ENCODE measurements around the gene PRR20G. TPM values are rescaled to one million over a fixed set of nuclear protein-coding genes. Genes with fewer than 3 reads are reported as not detected.

Gene PRR20G
- total RNA-seq (not detected), total RNA-seq (0 reads per million in 29 experiments)
- total RNA-seq (2013): not detected

- Mint-ChIP-seq H3K27ac (no peak within 1 kb of the TSS), H3K4me1 (no peaks in the 10 kb centered on the region), H3K4me3 (no peak within 1 kb of the TSS), H3K36me3 (no peaks in the 10 kb centered on the region), H3K9me3 (peaks cover 5 to 8% (median 6%) of the 10 kb centered on the region in 3 donors), H3K27me3 (peaks cover 1 to 5% of the 10 kb centered on the region in 2 donors)
- H3K9me3 ChIP-seq: no peaks in the 10 kb centered on the region
- H3K27ac ChIP-seq (ENCODE audit: low read length): no peak within 1 kb of the TSS
- ChIA-PET CTCF (no interaction called here), POLR2A (no interaction called here)
- DNase-seq: no peak
- H3K36me3 ChIP-seq (ENCODE audit: control insufficient read depth in 2 of 2, extremely low read depth in 1 of 2, insufficient read depth in 1 of 2, low read length in 1 of 2): no peaks in the 10 kb centered on the region
- H3K4me1 ChIP-seq (ENCODE audit: control insufficient read depth in 1 of 2, extremely low read depth in 1 of 2, insufficient read depth in 2 of 2, low read length in 2 of 2): no peaks in the 10 kb centered on the region
- 86% methylated on average over 15 of the region's 17 CpGs for WGBS (ENCODE audit: insufficient coverage)
- H3K27me3 ChIP-seq (replicated peaks in 1 of 2; ENCODE audit: control insufficient read depth in 2 of 2, extremely low read depth in 1 of 2, insufficient read depth in 2 of 2, low read length in 1 of 2): peaks cover 0 to 5% of the 10 kb centered on the region in 2 experiments
- H3K4me3 ChIP-seq (ENCODE audit: control insufficient read depth in 1 of 2, extremely low read depth in 1 of 2, low read length in 1 of 2): no peak within 1 kb of the TSS
- ATAC-seq (replicated peaks in 1 of 4): no peak
Observed at GRCh38 chr3:127287840-127288239, at the start of gene PRR20G. Gene PRR20G, minus strand, starts transcription at chr3:127288046. Its CDS starts 681 bp downstream, at chr3:127287365.

GRCh38 chr3:127337001-127337400 is 49.2 kb upstream of the PRR20G start:
- Mint-ChIP-seq H3K4me1 (no peaks in the 10 kb centered on the region), H3K27me3 (peaks cover 20 to 35% of the 10 kb centered on the region in 2 donors), H3K9me3 (peaks cover 0 to 19% (median 14%) of the 10 kb centered on the region in 3 donors), H3K4me3 (no peak overlapping the region), H3K36me3 (no peaks in the 10 kb centered on the region), H3K27ac (no peak overlapping the region)
- Histone ChIP-seq H3K27me3 (replicated peaks in 1 of 2; ENCODE audit: control insufficient read depth in 2 of 2, extremely low read depth in 1 of 2, insufficient read depth in 2 of 2, low read length in 1 of 2) (peaks cover 15 to 34% of the 10 kb centered on the region in 2 experiments), H3K4me3 (ENCODE audit: control insufficient read depth in 1 of 2, extremely low read depth in 1 of 2, low read length in 1 of 2) (no peak overlapping the region), H3K4me1 (ENCODE audit: control insufficient read depth in 1 of 2, extremely low read depth in 1 of 2, insufficient read depth in 2 of 2, low read length in 2 of 2) (no peaks in the 10 kb centered on the region), H3K9me3 (peaks cover 3% of the 10 kb centered on the region), H3K27ac (ENCODE audit: low read length) (no peak overlapping the region), H3K36me3 (ENCODE audit: control insufficient read depth in 2 of 2, extremely low read depth in 1 of 2, insufficient read depth in 1 of 2, low read length in 1 of 2) (no peaks in the 10 kb centered on the region)
- DNase-seq (no peak), ATAC-seq (replicated peaks in 1 of 4) (no peak)
- ChIA-PET CTCF (no interaction called here), POLR2A (no interaction called here)
- WGBS (ENCODE audit: insufficient coverage): 65% methylated on average over 5 of the region's 7 CpGs

GRCh38 chr3:127336101-127336500 is 48.3 kb upstream of the PRR20G start:
- ATAC-seq (replicated peaks in 1 of 4): no peak
- no peaks in the 10 kb centered on the region for H3K36me3 Mint-ChIP-seq

GRCh38 chr3:127330385-127330784 is 42.5 kb upstream of the PRR20G start:
- Mint-ChIP-seq H3K9me3 (peaks cover 18 to 42% (median 24%) of the 10 kb centered on the region in 3 donors), H3K27me3 (peaks cover 3 to 16% of the 10 kb centered on the region in 2 donors), H3K4me3 (no peak overlapping the region), H3K27ac (no peak overlapping the region), H3K36me3 (no peaks in the 10 kb centered on the region), H3K4me1 (no peaks in the 10 kb centered on the region)
- no peaks in the 10 kb centered on the region for H3K4me1 ChIP-seq (ENCODE audit: control insufficient read depth in 1 of 2, extremely low read depth in 1 of 2, insufficient read depth in 2 of 2, low read length in 2 of 2)
- H3K27me3 ChIP-seq (replicated peaks in 1 of 2; ENCODE audit: control insufficient read depth in 2 of 2, extremely low read depth in 1 of 2, insufficient read depth in 2 of 2, low read length in 1 of 2): peaks cover 0 to 11% of the 10 kb centered on the region in 2 experiments
- H3K36me3 ChIP-seq (ENCODE audit: control insufficient read depth in 2 of 2, extremely low read depth in 1 of 2, insufficient read depth in 1 of 2, low read length in 1 of 2): no peaks in the 10 kb centered on the region
- ATAC-seq (replicated peaks in 1 of 4): no peak
- DNase-seq: no peak
- POLR2A ChIA-PET: interaction anchor here in 1 of 2 donors (0.6 kb wide), 1 partner anchor 576 kb away, joined by 3 read pairs; no protein-coding TSS in a partner anchor
- no peak overlapping the region for H3K4me3 ChIP-seq (ENCODE audit: control insufficient read depth in 1 of 2, extremely low read depth in 1 of 2, low read length in 1 of 2)
- no peak overlapping the region for H3K27ac ChIP-seq (ENCODE audit: low read length)
- WGBS (ENCODE audit: insufficient coverage): no CpG with 5 or more reads among the region's 2 CpGs
- CTCF ChIA-PET: interaction anchor here in 1 of 2 donors (0.5 kb wide), 1 partner anchor 28 kb away, joined by 3 read pairs; no protein-coding TSS in a partner anchor
- H3K9me3 ChIP-seq: no peaks in the 10 kb centered on the region

More at GRCh38 chr3:127336101-127336500, 48.3 kb upstream of the PRR20G start:
- no peak overlapping the region for H3K27ac Mint-ChIP-seq
- 57% methylated on average over 3 of the region's 5 CpGs for WGBS (ENCODE audit: insufficient coverage)
- CTCF ChIA-PET: no interaction called here
- H3K4me1 Mint-ChIP-seq: no peaks in the 10 kb centered on the region
- H3K4me3 Mint-ChIP-seq: no peak overlapping the region
- Histone ChIP-seq H3K4me1 (ENCODE audit: control insufficient read depth in 1 of 2, extremely low read depth in 1 of 2, insufficient read depth in 2 of 2, low read length in 2 of 2) (no peaks in the 10 kb centered on the region), H3K27ac (ENCODE audit: low read length) (no peak overlapping the region), H3K4me3 (ENCODE audit: control insufficient read depth in 1 of 2, extremely low read depth in 1 of 2, low read length in 1 of 2) (no peak overlapping the region), H3K36me3 (ENCODE audit: control insufficient read depth in 2 of 2, extremely low read depth in 1 of 2, insufficient read depth in 1 of 2, low read length in 1 of 2) (no peaks in the 10 kb centered on the region), H3K27me3 (replicated peaks in 1 of 2; ENCODE audit: control insufficient read depth in 2 of 2, extremely low read depth in 1 of 2, insufficient read depth in 2 of 2, low read length in 1 of 2) (peaks cover 12 to 34% of the 10 kb centered on the region in 2 experiments), H3K9me3 (peaks cover 3% of the 10 kb centered on the region)
- H3K27me3 Mint-ChIP-seq: peaks cover 19 to 35% of the 10 kb centered on the region in 2 donors
- DNase-seq: no peak
- peaks cover 4 to 25% (median 14%) of the 10 kb centered on the region in 3 donors for H3K9me3 Mint-ChIP-seq
- POLR2A ChIA-PET: no interaction called here

GRCh38 chr3:127329631-127330285 is 41.9 kb upstream of the PRR20G start:
- H3K4me1 Mint-ChIP-seq: no peaks in the 10 kb centered on the region
- POLR2A ChIA-PET: interaction anchor here in 1 of 2 donors (0.6 kb wide), 1 partner anchor 576 kb away, joined by 3 read pairs; no protein-coding TSS in a partner anchor
- no peak overlapping the region for H3K27ac Mint-ChIP-seq
- Histone ChIP-seq H3K9me3 (no peaks in the 10 kb centered on the region), H3K27me3 (replicated peaks in 1 of 2; ENCODE audit: control insufficient read depth in 2 of 2, extremely low read depth in 1 of 2, insufficient read depth in 2 of 2, low read length in 1 of 2) (peaks cover 0 to 11% of the 10 kb centered on the region in 2 experiments), H3K27ac (ENCODE audit: low read length) (no peak overlapping the region), H3K36me3 (ENCODE audit: control insufficient read depth in 2 of 2, extremely low read depth in 1 of 2, insufficient read depth in 1 of 2, low read length in 1 of 2) (no peaks in the 10 kb centered on the region), H3K4me3 (ENCODE audit: control insufficient read depth in 1 of 2, extremely low read depth in 1 of 2, low read length in 1 of 2) (no peak overlapping the region), H3K4me1 (ENCODE audit: control insufficient read depth in 1 of 2, extremely low read depth in 1 of 2, insufficient read depth in 2 of 2, low read length in 2 of 2) (no peaks in the 10 kb centered on the region)
- no peaks in the 10 kb centered on the region for H3K36me3 Mint-ChIP-seq
- H3K4me3 Mint-ChIP-seq: no peak overlapping the region
- peaks cover 6 to 16% of the 10 kb centered on the region in 2 donors for H3K27me3 Mint-ChIP-seq
- ATAC-seq (replicated peaks in 1 of 4) (no peak), DNase-seq (no peak)
- H3K9me3 Mint-ChIP-seq: peaks cover 18 to 42% (median 24%) of the 10 kb centered on the region in 3 donors
- CTCF ChIA-PET: interaction anchor here in 1 of 2 donors (0.5 kb wide), 1 partner anchor 27 kb away, joined by 3 read pairs; no protein-coding TSS in a partner anchor
- 100% methylated on average over 1 of the region's 2 CpGs for WGBS (ENCODE audit: insufficient coverage)

- H3K27ac ChIP-seq (ENCODE audit: low read length): no peak overlapping the region
- peaks cover 7 to 21% of the 10 kb centered on the region in 2 donors for H3K27me3 Mint-ChIP-seq
- H3K9me3 Mint-ChIP-seq: peaks cover 18 to 33% (median 24%) of the 10 kb centered on the region in 3 donors
- no peaks in the 10 kb centered on the region for H3K9me3 ChIP-seq
- no peak overlapping the region for H3K4me3 ChIP-seq (ENCODE audit: control insufficient read depth in 1 of 2, extremely low read depth in 1 of 2, low read length in 1 of 2)
- H3K27me3 ChIP-seq (replicated peaks in 1 of 2; ENCODE audit: control insufficient read depth in 2 of 2, extremely low read depth in 1 of 2, insufficient read depth in 2 of 2, low read length in 1 of 2): peaks cover 0 to 18% of the 10 kb centered on the region in 2 experiments
- H3K4me1 Mint-ChIP-seq: no peaks in the 10 kb centered on the region
- H3K36me3 ChIP-seq (ENCODE audit: control insufficient read depth in 2 of 2, extremely low read depth in 1 of 2, insufficient read depth in 1 of 2, low read length in 1 of 2): no peaks in the 10 kb centered on the region
- H3K27ac Mint-ChIP-seq: no peak overlapping the region
- DNase-seq (no peak), ATAC-seq (replicated peaks in 1 of 4) (no peak)
- no peak overlapping the region for H3K4me3 Mint-ChIP-seq
- no peaks in the 10 kb centered on the region for H3K36me3 Mint-ChIP-seq
- H3K4me1 ChIP-seq (ENCODE audit: control insufficient read depth in 1 of 2, extremely low read depth in 1 of 2, insufficient read depth in 2 of 2, low read length in 2 of 2): no peaks in the 10 kb centered on the region
- POLR2A ChIA-PET: no interaction called here
- CTCF ChIA-PET: no interaction called here
Observed at GRCh38 chr3:127328421-127328820, 40.6 kb upstream of the PRR20G start.

All from T-cell (primary cell).